ENCODE data around the gene COPS7A.

The COPS7A gene

GRCh38 chr12:6735448-6736191 lies 11.8 kb downstream of the COPS7A start:
- TF ChIP-seq TAF1 (IDR thresholded peaks at IDR 0.05; ENCODE audit: borderline replicate concordance, insufficient read depth, low read length) (no peak), FOXP2 (optimal IDR thresholded peaks at IDR 0.05; ENCODE audit: borderline replicate concordance, extremely low read depth, extremely low read length, insufficient read depth) (no peak), SIN3A (IDR thresholded peaks at IDR 0.05; ENCODE audit: borderline replicate concordance, insufficient read depth, low read length) (no peak), REST (IDR thresholded peaks at IDR 0.05; ENCODE audit: insufficient read depth in 1 of 2, low read depth in 2 of 2, low read length in 2 of 2) (no peak), POLR2AphosphoS5 (IDR thresholded peaks at IDR 0.05; ENCODE audit: low read depth, low read length) (no peak)

DNA sequence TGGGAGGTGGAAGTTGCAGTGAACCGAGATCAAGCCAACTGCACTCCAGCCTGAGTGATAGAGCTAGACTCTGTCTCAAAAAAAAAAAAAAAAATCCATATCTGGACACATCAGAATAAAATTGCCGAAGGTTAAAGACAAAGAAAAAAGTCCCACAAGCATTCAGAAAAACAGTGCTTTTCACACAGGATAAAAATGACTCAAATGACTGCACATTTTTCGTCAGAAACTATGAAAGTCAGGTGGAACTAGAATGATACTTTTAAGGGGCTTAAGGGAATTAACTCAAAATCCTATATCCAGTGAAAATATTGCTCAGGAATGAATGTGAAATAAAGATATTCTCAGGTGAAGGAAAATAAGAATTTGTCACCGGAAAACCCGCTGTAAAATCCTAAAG lies 12.9 kb downstream of the COPS7A start:
- TF ChIP-seq SIN3A (IDR thresholded peaks at IDR 0.05; ENCODE audit: borderline replicate concordance, insufficient read depth, low read length) (no peak), FOXP2 (optimal IDR thresholded peaks at IDR 0.05; ENCODE audit: borderline replicate concordance, extremely low read depth, extremely low read length, insufficient read depth) (no peak), POLR2AphosphoS5 (IDR thresholded peaks at IDR 0.05; ENCODE audit: low read depth, low read length) (no peak), REST (IDR thresholded peaks at IDR 0.05; ENCODE audit: insufficient read depth in 1 of 2, low read depth in 2 of 2, low read length in 2 of 2) (no peak), TAF1 (IDR thresholded peaks at IDR 0.05; ENCODE audit: borderline replicate concordance, insufficient read depth, low read length) (no peak)

- TF ChIP-seq SIN3A (IDR thresholded peaks at IDR 0.05; ENCODE audit: borderline replicate concordance, insufficient read depth, low read length) (no peak), TAF1 (IDR thresholded peaks at IDR 0.05; ENCODE audit: borderline replicate concordance, insufficient read depth, low read length) (no peak), FOXP2 (optimal IDR thresholded peaks at IDR 0.05; ENCODE audit: borderline replicate concordance, extremely low read depth, extremely low read length, insufficient read depth) (no peak), REST (IDR thresholded peaks at IDR 0.05; ENCODE audit: insufficient read depth in 1 of 2, low read depth in 2 of 2, low read length in 2 of 2) (no peak), POLR2AphosphoS5 (IDR thresholded peaks at IDR 0.05; ENCODE audit: low read depth, low read length) (no peak)
Observed at GRCh38 chr12:6742834-6743233, 19.0 kb downstream of the COPS7A start.

DNA sequence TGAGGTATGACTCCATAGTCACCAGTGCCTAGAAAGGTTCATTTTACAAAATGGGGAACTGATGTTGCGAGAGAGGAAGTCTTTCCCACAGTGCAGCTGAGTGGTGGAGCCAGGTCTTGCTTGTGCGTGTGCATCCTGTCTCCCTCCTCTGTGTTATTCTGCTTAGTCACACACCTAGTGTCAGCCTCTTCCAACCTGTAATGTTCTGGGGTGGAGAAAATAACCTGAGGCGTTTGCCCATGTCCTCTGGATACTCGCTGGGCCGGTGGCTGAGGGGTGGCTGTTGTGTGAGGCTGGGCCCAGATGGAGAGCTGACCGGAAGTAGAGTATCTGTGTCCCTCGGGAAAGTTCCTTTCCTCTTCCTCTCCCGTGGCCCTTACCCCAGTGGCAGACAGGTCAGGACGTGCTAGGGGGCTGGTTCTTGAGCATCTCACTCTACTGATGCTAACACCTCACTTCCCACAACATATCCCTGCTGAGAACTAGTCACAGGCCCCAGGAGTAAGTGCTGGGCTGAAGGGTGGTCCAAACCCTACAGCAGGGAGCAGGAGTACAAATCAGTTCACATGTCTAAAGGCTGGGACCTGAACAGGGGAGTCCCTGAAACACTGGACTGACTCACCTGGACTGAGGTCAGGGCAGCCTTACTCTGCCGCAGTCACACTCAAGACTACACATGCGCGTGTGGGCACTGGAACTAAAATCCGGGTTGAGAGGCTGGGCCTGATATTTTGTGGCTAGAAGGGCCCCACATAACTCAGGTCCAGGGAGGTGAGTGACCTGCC lies 22.1 kb downstream of the COPS7A start:
- TF ChIP-seq FOXP2 (optimal IDR thresholded peaks at IDR 0.05; ENCODE audit: borderline replicate concordance, extremely low read depth, extremely low read length, insufficient read depth) (no peak), POLR2AphosphoS5 (IDR thresholded peaks at IDR 0.05; ENCODE audit: low read depth, low read length) (peak; percentile 22; the same call in 1 of the 2 replicates)

DNA sequence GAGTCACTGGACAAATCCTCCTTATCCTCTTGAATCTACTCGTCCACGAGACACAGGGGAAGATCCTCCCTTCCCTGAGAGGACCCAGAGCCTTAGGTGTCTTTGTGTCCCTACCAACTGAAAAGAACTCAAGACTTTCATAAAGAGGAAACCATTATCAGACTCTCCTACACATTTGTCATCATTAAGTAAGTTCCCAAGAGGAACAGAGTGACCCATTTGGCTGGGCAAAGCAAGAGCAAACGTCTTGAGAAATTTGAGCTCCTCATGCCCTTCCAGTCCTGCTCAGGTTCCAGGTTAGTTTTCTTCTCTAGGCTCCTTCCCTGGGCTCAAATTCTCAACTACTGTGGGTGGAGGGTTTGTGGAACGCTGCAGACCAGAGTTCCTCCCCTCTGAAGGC lies 23.4 kb downstream of the COPS7A start:
- no peak for TF ChIP-seq TAF1 (IDR thresholded peaks at IDR 0.05; ENCODE audit: borderline replicate concordance, insufficient read depth, low read length)
- TF ChIP-seq FOXP2 (optimal IDR thresholded peaks at IDR 0.05; ENCODE audit: borderline replicate concordance, extremely low read depth, extremely low read length, insufficient read depth) = no peak
- TF ChIP-seq SIN3A (IDR thresholded peaks at IDR 0.05; ENCODE audit: borderline replicate concordance, insufficient read depth, low read length) = no peak
- TF ChIP-seq REST (IDR thresholded peaks at IDR 0.05; ENCODE audit: insufficient read depth in 1 of 2, low read depth in 2 of 2, low read length in 2 of 2) = no peak
- no peak for TF ChIP-seq POLR2AphosphoS5 (IDR thresholded peaks at IDR 0.05; ENCODE audit: low read depth, low read length)

All from PFSK-1 (cell line).